IMR-90 (cell line): ENCODE data around the gene TRIM37. TPM values are rescaled to one million over a fixed set of nuclear protein-coding genes. Genes with fewer than 3 reads are reported as not detected.

Source experiments
- ATAC-seq: fragments of 200-7000 bp; cut with Tn5 transposase; 2 replicates; pipeline ENCODE4 v1.9.1; 2020; ENCODE audit warnings: low read depth, mild to moderate bottlenecking, moderate library complexity
- BruUV-seq: library from RNA; stranded (reverse); fragments of 400-500 nt; replicated peaks from 2 replicates; lab custom pipeline; 2021; lab: Mats Ljungman, UMichigan
- CTCF ChIA-PET: fragments of 300-600 bp; formaldehyde crosslinking; extraction: SDS; loops from one replicate; lab custom pipeline; 2021; ENCODE audit warnings: antibody characterized with exemption; lab: Yijun Ruan, JAX
- POLR2A ChIA-PET: fragments of 300-600 bp; sonication (Branson Sonifier 250); formaldehyde crosslinking; loops from one replicate; lab custom pipeline; 2022; ENCODE audit warnings: antibody characterized with exemption; ENCODE audit not compliant: unreplicated experiment; lab: Charles Lee
- DNase-seq: peaks from one replicate; pipeline ENCODE4 v3.0.0; 2013
- H2AFZ ChIP-seq: replicated peaks from 2 replicates; pipeline ENCODE3; 2013; ENCODE audit warnings: low read length, mild to moderate bottlenecking; ENCODE audit not compliant: poor library complexity
- H2AK5ac ChIP-seq: 2 replicates; pipeline ENCODE4 v1.6.1; 2013; ENCODE audit warnings: low read depth, low read length, inconsistent platforms
- H2AK9ac ChIP-seq: replicated peaks from 2 replicates; pipeline ENCODE3; 2013; ENCODE audit warnings: mild to moderate bottlenecking, low read depth, low read length, moderate library complexity; ENCODE audit not compliant: poor library complexity
- H2BK120ac ChIP-seq: 2 replicates; pipeline ENCODE4 v1.6.1; 2013; ENCODE audit warnings: low read depth, low read length, inconsistent platforms
- H2BK15ac ChIP-seq: 3 replicates; pipeline ENCODE4 v1.6.1; 2013; ENCODE audit warnings: low read depth, low read length, inconsistent platforms
- H2BK20ac ChIP-seq: 2 replicates; pipeline ENCODE4 v1.6.1; 2013; ENCODE audit warnings: low read depth, mild to moderate bottlenecking, inconsistent platforms, low read length, moderate library complexity
- H2BK5ac ChIP-seq: 2 replicates; pipeline ENCODE4 v1.6.1; 2013; ENCODE audit warnings: mild to moderate bottlenecking, low read depth, low read length, inconsistent platforms; ENCODE audit not compliant: poor library complexity, severe bottlenecking
- H3K14ac ChIP-seq: replicated peaks from 2 replicates; pipeline ENCODE4 v1.6.1; 2013; ENCODE audit warnings: low read depth, low read length, inconsistent platforms
- H3K18ac ChIP-seq: 2 replicates; pipeline ENCODE4 v1.6.1; 2013; ENCODE audit warnings: low read depth, low read length, control low read depth
- H3K23ac ChIP-seq: 2 replicates; pipeline ENCODE4 v1.6.1; 2013; ENCODE audit warnings: low read depth, low read length, inconsistent platforms
- H3K27ac ChIP-seq: 2 replicates; pipeline ENCODE4 v1.5.1; 2013; ENCODE audit warnings: mild to moderate bottlenecking, control low read depth, low read length; ENCODE audit not compliant: insufficient read depth
- H3K27me3 ChIP-seq: 2 replicates; pipeline ENCODE4 v1.6.1; 2013; ENCODE audit warnings: low read length; ENCODE audit not compliant: control insufficient read depth, insufficient read depth
- H3K36me3 ChIP-seq: 2 replicates; pipeline ENCODE4 v1.6.1; 2013; ENCODE audit warnings: low read length, mixed read lengths; ENCODE audit not compliant: control insufficient read depth, insufficient read depth
- H3K4ac ChIP-seq: 2 replicates; pipeline ENCODE4 v1.6.1; 2013; ENCODE audit warnings: low read depth, low read length, inconsistent platforms
- H3K4me1 ChIP-seq: 2 replicates; pipeline ENCODE4 v1.6.1; 2013; ENCODE audit warnings: low read length, mixed read lengths; ENCODE audit not compliant: control insufficient read depth, insufficient read depth
- H3K4me2 ChIP-seq: 2 replicates; pipeline ENCODE4 v1.6.1; 2013; ENCODE audit warnings: low read depth, mild to moderate bottlenecking, control low read depth, low read length, moderate library complexity
- H3K4me3 ChIP-seq: 2 replicates; pipeline ENCODE4 v1.5.1; 2013; ENCODE audit warnings: low read depth, mild to moderate bottlenecking, control low read depth, low read length, moderate library complexity; ENCODE audit not compliant: insufficient read depth
- H3K56ac ChIP-seq: 2 replicates; pipeline ENCODE4 v1.6.1; 2013; ENCODE audit warnings: low read length, inconsistent platforms; ENCODE audit not compliant: insufficient read depth; ENCODE audit errors: extremely low read depth
- H3K79me1 ChIP-seq, 2 experiments: 2 replicates each; pipeline ENCODE4 v1.6.1; 2013; ENCODE audit warnings: low read length in 2 of 2, inconsistent platforms in 1 of 2, low read depth in 1 of 2
- H3K9ac ChIP-seq: 2 replicates; pipeline ENCODE4 v1.6.1; 2013; ENCODE audit warnings: low read depth, low read length, control low read depth
- H3K9me1 ChIP-seq: 2 replicates; pipeline ENCODE4 v1.6.1; 2013; ENCODE audit warnings: low read length, inconsistent platforms; ENCODE audit not compliant: insufficient read depth
- H3K9me3 ChIP-seq: 2 replicates; pipeline ENCODE4 v1.6.1; 2013; ENCODE audit warnings: low read length; ENCODE audit not compliant: control insufficient read depth, insufficient read depth
- H4K20me1 ChIP-seq: 2 replicates; pipeline ENCODE4 v1.6.1; 2013; ENCODE audit warnings: low read length, inconsistent platforms; ENCODE audit not compliant: insufficient read depth
- H4K5ac ChIP-seq: 2 replicates; pipeline ENCODE4 v1.6.1; 2013; ENCODE audit warnings: mild to moderate bottlenecking, low read depth, low read length, control low read depth
- H4K8ac ChIP-seq, 2 experiments: 2 replicates each; pipeline ENCODE4 v1.6.1; 2013; ENCODE audit warnings: low read depth in 2 of 2, low read length in 2 of 2, control low read depth in 1 of 2, inconsistent platforms in 1 of 2
- H4K91ac ChIP-seq: 2 replicates; pipeline ENCODE4 v1.6.1; 2013; ENCODE audit warnings: low read depth, low read length, inconsistent platforms; ENCODE audit not compliant: insufficient read depth
- CEBPB ChIP-seq: IDR thresholded peaks from 2 replicates; pipeline ENCODE4 v1.6.1; 2012; ENCODE audit warnings: low read depth, low read length, improper control_type of control experiment
- ELK1 ChIP-seq: fragments of 150-350 bp; IDR thresholded peaks from 2 replicates; pipeline ENCODE4 v1.6.1; 2016; ENCODE audit warnings: low read depth, mild to moderate bottlenecking, low read length, moderate library complexity, borderline replicate concordance
- FOS ChIP-seq: fragments of 150-350 bp; IDR thresholded peaks from 2 replicates; pipeline ENCODE4 v1.6.1; 2016; ENCODE audit warnings: low read depth, low read length
- WGBS, 2 experiments: methylation state at CpG; one replicate each; pipeline versions ENCODE4 v1.1.5 to v1.1.7; 2013; ENCODE audit warnings: missing lambda C conversion rate in 2 of 2; ENCODE audit not compliant: insufficient read length in 1 of 2; ENCODE audit errors: extremely low coverage in 2 of 2; 5-methylcytosine and 5-hydroxymethylcytosine counted together
- dilution Hi-C: fragments of 300-500 bp; cut with HindIII; formaldehyde crosslinking; loops from one replicate; pipeline ENCODE4 v1.14.3; 2018; ENCODE audit warnings: low sequenced_read_pairs; ENCODE audit not compliant: unreplicated experiment
- in situ Hi-C: fragments of 300-500 bp; cut with MboI; formaldehyde crosslinking; loops from 3 replicates; pipeline ENCODE4 v1.14.3; 2019; ENCODE audit warnings: low sequenced_read_pairs, inconsistent platforms, mixed read lengths
- intact Hi-C: fragments of 100-400 bp; cut with micrococcal nuclease; formaldehyde crosslinking; loops from 2 replicates; pipeline ENCODE4 v1.10.0; 2022
- polyA plus RNA-seq, 3 experiments: library from polyadenylated mRNA; depleted of rRNA; stranded (reverse); fragments of >200 nt; gene quantifications; 2 replicates each; pipeline ENCODE4 v1.2.3, GENCODE V29; 2012; ENCODE audit warnings: low replicate concordance in 1 of 3
- total RNA-seq: library from RNA; depleted of rRNA; stranded (reverse); fragments of >200 nt; gene quantifications from 2 replicates; pipeline ENCODE4 v1.2.3, GENCODE V29; 2012

TRIM37 gene
- total and polyA plus RNA-seq, 2 of the 4 experiments (the other 2 are of a cell fraction) = 12.1 to 24.9 TPM

DNA sequence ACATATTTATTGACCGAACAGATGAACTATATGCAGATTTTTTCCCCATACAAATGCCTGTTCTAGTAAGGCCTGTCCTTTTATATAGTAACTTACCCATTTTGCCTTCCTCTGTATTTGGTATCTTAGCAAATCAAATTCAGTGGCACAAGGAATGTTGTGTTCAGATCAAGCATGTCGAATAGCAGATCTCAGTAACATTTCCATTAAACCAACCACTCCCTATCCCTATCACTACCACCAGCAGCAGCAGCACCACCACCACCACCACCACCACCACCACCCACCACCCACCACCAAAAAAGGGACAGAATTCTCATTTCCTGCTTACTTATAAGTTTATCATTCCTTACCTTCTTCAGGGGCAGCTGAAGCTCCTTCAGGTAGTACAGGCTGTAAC is 94.7 kb downstream of the TRIM37 start:
- no CpG with 5 or more reads among the region's 2 CpGs for WGBS, 2 experiments
- Histone ChIP-seq H2AK9ac (no peak overlapping the region), H3K4me1 (no peaks in the 10 kb centered on the region), H3K56ac (no peak overlapping the region), H4K20me1 (no peaks in the 10 kb centered on the region), H4K8ac (no peak overlapping the region), H3K27ac (no peak overlapping the region), H2AFZ (no peak overlapping the region), H3K14ac (no peak overlapping the region), H3K79me1 (no peaks in the 10 kb centered on the region; a peak in 1 of 4 replicates), H3K9ac (no peak overlapping the region), H2BK5ac (no peak overlapping the region), H2BK15ac (no peak overlapping the region), H3K4me2 (no peak overlapping the region), H3K4ac (no peak overlapping the region), H3K9me3 (no peaks in the 10 kb centered on the region), H2AK5ac (no peak overlapping the region), H3K36me3 (peaks cover 6% of the 10 kb centered on the region), H3K27me3 (no peaks in the 10 kb centered on the region), H3K23ac (no peak overlapping the region), H2BK120ac (no peak overlapping the region), H3K18ac (no peak overlapping the region), H4K91ac (no peak overlapping the region), H4K5ac (no peak overlapping the region), H2BK20ac (no peak overlapping the region), H3K9me1 (no peaks in the 10 kb centered on the region), H3K4me3 (no peak overlapping the region)
- intact Hi-C loops = no loop called here
- BruUV-seq = no TSS peak
- no peak for TF ChIP-seq ELK1
- no peak for TF ChIP-seq CEBPB
- TF ChIP-seq FOS = no peak
- ATAC-seq = no peak
- dilution Hi-C loops = no loop called here
- CTCF ChIA-PET = no interaction called here
- POLR2A ChIA-PET = no interaction called here
- in situ Hi-C loops = no loop called here
- DNase-seq = no peak
